Measurements from ENCODE around the gene SCAF1.

Gene SCAF1

GRCh38 chr19:49679771-49680413 is 37.9 kb downstream of the SCAF1 start:
- Histone ChIP-seq H3K27me3 (ENCODE audit: control insufficient read depth in 2 of 2, insufficient read depth in 2 of 2, low read length in 2 of 2) (no peaks in the 10 kb centered on the region), H3K9me3 (ENCODE audit: control insufficient read depth in 2 of 2, low read length in 2 of 2) (no peaks in the 10 kb centered on the region), H3K9ac (ENCODE audit: low read depth in 1 of 2, low read length in 2 of 2) (no peak overlapping the region), H3K4me1 (ENCODE audit: control insufficient read depth in 2 of 2, insufficient read depth in 2 of 2, low read length in 2 of 2) (peaks cover 15 to 16% of the 10 kb centered on the region in 2 donors), H3K36me3 (ENCODE audit: control insufficient read depth in 2 of 2, insufficient read depth in 2 of 2, low read length in 2 of 2) (peaks cover 13 to 19% of the 10 kb centered on the region in 2 donors), H3K27ac (ENCODE audit: low read depth in 2 of 2, low read length in 2 of 2) (peak overlapping the region in 1 of 2 donors; percentile 48), H3K4me3 (ENCODE audit: low read length in 2 of 2) (no peak overlapping the region)

- Histone ChIP-seq H3K9ac (ENCODE audit: low read depth in 1 of 2, low read length in 2 of 2) (peak overlapping the region in 1 of 2 donors; percentile 35), H3K9me3 (ENCODE audit: control insufficient read depth in 2 of 2, low read length in 2 of 2) (no peaks in the 10 kb centered on the region), H3K27me3 (ENCODE audit: control insufficient read depth in 2 of 2, insufficient read depth in 2 of 2, low read length in 2 of 2) (no peaks in the 10 kb centered on the region), H3K4me3 (ENCODE audit: low read length in 2 of 2) (peak overlapping the region in 1 of 2 donors; percentile 26), H3K36me3 (ENCODE audit: control insufficient read depth in 2 of 2, insufficient read depth in 2 of 2, low read length in 2 of 2) (peaks cover 13 to 24% of the 10 kb centered on the region in 2 donors), H3K4me1 (ENCODE audit: control insufficient read depth in 2 of 2, insufficient read depth in 2 of 2, low read length in 2 of 2) (peaks cover 15 to 16% of the 10 kb centered on the region in 2 donors), H3K27ac (ENCODE audit: low read depth in 2 of 2, low read length in 2 of 2) (peak overlapping the region in 1 of 2 donors; percentile 48)
Observed at GRCh38 chr19:49680421-49681351, 38.7 kb downstream of the SCAF1 start.

GRCh38 chr19:49681830-49682229 is 39.8 kb downstream of the SCAF1 start:
- Histone ChIP-seq H3K4me3 (ENCODE audit: low read length in 2 of 2) (no peak overlapping the region), H3K36me3 (ENCODE audit: control insufficient read depth in 2 of 2, insufficient read depth in 2 of 2, low read length in 2 of 2) (peaks cover 20 to 30% of the 10 kb centered on the region in 2 donors), H3K27ac (ENCODE audit: low read depth in 2 of 2, low read length in 2 of 2) (no peak overlapping the region), H3K4me1 (ENCODE audit: control insufficient read depth in 2 of 2, insufficient read depth in 2 of 2, low read length in 2 of 2) (peaks cover 12 to 15% of the 10 kb centered on the region in 2 donors), H3K9me3 (ENCODE audit: control insufficient read depth in 2 of 2, low read length in 2 of 2) (no peaks in the 10 kb centered on the region), H3K9ac (ENCODE audit: low read depth in 1 of 2, low read length in 2 of 2) (no peak overlapping the region), H3K27me3 (ENCODE audit: control insufficient read depth in 2 of 2, insufficient read depth in 2 of 2, low read length in 2 of 2) (no peaks in the 10 kb centered on the region)

GRCh38 chr19:49682274-49682673 is 40.3 kb downstream of the SCAF1 start:
- no peaks in the 10 kb centered on the region for H3K9me3 ChIP-seq (ENCODE audit: control insufficient read depth in 2 of 2, low read length in 2 of 2)
- no peak overlapping the region for H3K4me3 ChIP-seq (ENCODE audit: low read length in 2 of 2)
- peaks cover 20 to 30% of the 10 kb centered on the region in 2 donors for H3K36me3 ChIP-seq (ENCODE audit: control insufficient read depth in 2 of 2, insufficient read depth in 2 of 2, low read length in 2 of 2)
- H3K27ac ChIP-seq (ENCODE audit: low read depth in 2 of 2, low read length in 2 of 2) = no peak overlapping the region
- peaks cover 12 to 15% of the 10 kb centered on the region in 2 donors for H3K4me1 ChIP-seq (ENCODE audit: control insufficient read depth in 2 of 2, insufficient read depth in 2 of 2, low read length in 2 of 2)
- H3K27me3 ChIP-seq (ENCODE audit: control insufficient read depth in 2 of 2, insufficient read depth in 2 of 2, low read length in 2 of 2) = no peaks in the 10 kb centered on the region
- no peak overlapping the region for H3K9ac ChIP-seq (ENCODE audit: low read depth in 1 of 2, low read length in 2 of 2)

- H3K27ac ChIP-seq (ENCODE audit: low read depth in 2 of 2, low read length in 2 of 2) = no peak overlapping the region
- no peaks in the 10 kb centered on the region for H3K9me3 ChIP-seq (ENCODE audit: control insufficient read depth in 2 of 2, low read length in 2 of 2)
- no peak overlapping the region for H3K4me3 ChIP-seq (ENCODE audit: low read length in 2 of 2)
- peaks cover 20 to 30% of the 10 kb centered on the region in 2 donors for H3K36me3 ChIP-seq (ENCODE audit: control insufficient read depth in 2 of 2, insufficient read depth in 2 of 2, low read length in 2 of 2)
- H3K4me1 ChIP-seq (ENCODE audit: control insufficient read depth in 2 of 2, insufficient read depth in 2 of 2, low read length in 2 of 2) = peaks cover 8 to 12% of the 10 kb centered on the region in 2 donors
- no peaks in the 10 kb centered on the region for H3K27me3 ChIP-seq (ENCODE audit: control insufficient read depth in 2 of 2, insufficient read depth in 2 of 2, low read length in 2 of 2)
- no peak overlapping the region for H3K9ac ChIP-seq (ENCODE audit: low read depth in 1 of 2, low read length in 2 of 2)
Observed at GRCh38 chr19:49683814-49684250, 41.8 kb downstream of the SCAF1 start.

GRCh38 chr19:49684251-49684982 is 42.4 kb downstream of the SCAF1 start:
- Histone ChIP-seq H3K4me3 (ENCODE audit: low read length in 2 of 2) (no peak overlapping the region), H3K9ac (ENCODE audit: low read depth in 1 of 2, low read length in 2 of 2) (no peak overlapping the region), H3K4me1 (ENCODE audit: control insufficient read depth in 2 of 2, insufficient read depth in 2 of 2, low read length in 2 of 2) (peaks cover 8 to 10% of the 10 kb centered on the region in 2 donors), H3K27me3 (ENCODE audit: control insufficient read depth in 2 of 2, insufficient read depth in 2 of 2, low read length in 2 of 2) (no peaks in the 10 kb centered on the region), H3K9me3 (ENCODE audit: control insufficient read depth in 2 of 2, low read length in 2 of 2) (no peaks in the 10 kb centered on the region), H3K27ac (ENCODE audit: low read depth in 2 of 2, low read length in 2 of 2) (no peak overlapping the region), H3K36me3 (ENCODE audit: control insufficient read depth in 2 of 2, insufficient read depth in 2 of 2, low read length in 2 of 2) (peaks cover 20 to 30% of the 10 kb centered on the region in 2 donors)

GRCh38 chr19:49684983-49685553 is 43.1 kb downstream of the SCAF1 start:
- Histone ChIP-seq H3K4me3 (ENCODE audit: low read length in 2 of 2) (no peak overlapping the region), H3K27ac (ENCODE audit: low read depth in 2 of 2, low read length in 2 of 2) (no peak overlapping the region), H3K4me1 (ENCODE audit: control insufficient read depth in 2 of 2, insufficient read depth in 2 of 2, low read length in 2 of 2) (peaks cover 11 to 15% of the 10 kb centered on the region in 2 donors), H3K9me3 (ENCODE audit: control insufficient read depth in 2 of 2, low read length in 2 of 2) (no peaks in the 10 kb centered on the region), H3K36me3 (ENCODE audit: control insufficient read depth in 2 of 2, insufficient read depth in 2 of 2, low read length in 2 of 2) (peaks cover 20 to 30% of the 10 kb centered on the region in 2 donors), H3K9ac (ENCODE audit: low read depth in 1 of 2, low read length in 2 of 2) (no peak overlapping the region), H3K27me3 (ENCODE audit: control insufficient read depth in 2 of 2, insufficient read depth in 2 of 2, low read length in 2 of 2) (no peaks in the 10 kb centered on the region)

GRCh38 chr19:49685845-49686332 is 43.9 kb downstream of the SCAF1 start:
- H3K9me3 ChIP-seq (ENCODE audit: control insufficient read depth in 2 of 2, low read length in 2 of 2) = no peaks in the 10 kb centered on the region
- H3K9ac ChIP-seq (ENCODE audit: low read depth in 1 of 2, low read length in 2 of 2) = no peak overlapping the region
- H3K4me3 ChIP-seq (ENCODE audit: low read length in 2 of 2) = no peak overlapping the region
- H3K36me3 ChIP-seq (ENCODE audit: control insufficient read depth in 2 of 2, insufficient read depth in 2 of 2, low read length in 2 of 2) = peaks cover 20 to 29% of the 10 kb centered on the region in 2 donors
- H3K27me3 ChIP-seq (ENCODE audit: control insufficient read depth in 2 of 2, insufficient read depth in 2 of 2, low read length in 2 of 2) = peaks cover 0 to 6% of the 10 kb centered on the region in 2 donors
- H3K27ac ChIP-seq (ENCODE audit: low read depth in 2 of 2, low read length in 2 of 2) = no peak overlapping the region
- H3K4me1 ChIP-seq (ENCODE audit: control insufficient read depth in 2 of 2, insufficient read depth in 2 of 2, low read length in 2 of 2) = peaks cover 14% of the 10 kb centered on the region in 2 donors

- Histone ChIP-seq H3K36me3 (ENCODE audit: control insufficient read depth in 2 of 2, insufficient read depth in 2 of 2, low read length in 2 of 2) (peaks cover 20 to 28% of the 10 kb centered on the region in 2 donors), H3K9ac (ENCODE audit: low read depth in 1 of 2, low read length in 2 of 2) (no peak overlapping the region), H3K27me3 (ENCODE audit: control insufficient read depth in 2 of 2, insufficient read depth in 2 of 2, low read length in 2 of 2) (peaks cover 5 to 11% of the 10 kb centered on the region in 2 donors), H3K27ac (ENCODE audit: low read depth in 2 of 2, low read length in 2 of 2) (no peak overlapping the region), H3K4me3 (ENCODE audit: low read length in 2 of 2) (no peak overlapping the region), H3K9me3 (ENCODE audit: control insufficient read depth in 2 of 2, low read length in 2 of 2) (no peaks in the 10 kb centered on the region), H3K4me1 (ENCODE audit: control insufficient read depth in 2 of 2, insufficient read depth in 2 of 2, low read length in 2 of 2) (peaks cover 13 to 14% of the 10 kb centered on the region in 2 donors)
Observed at GRCh38 chr19:49686503-49687088, 44.6 kb downstream of the SCAF1 start.

Measured in mucosa of rectum (tissue), 2 donors.